ENCODE data around the gene TRANK1. TPM values are rescaled to one million over a fixed set of nuclear protein-coding genes. Genes with fewer than 3 reads are reported as not detected.

The TRANK1 gene
- total and polyA plus RNA-seq, 7 experiments from 2014 or later: 29.6 to 113 (median 75.3) TPM

GRCh38 chr3:36850743-36851142 lies 94.1 kb downstream of the TRANK1 start:
- DNase-seq: no peak
- intact Hi-C loops (cut with micrococcal nuclease): no loop called here
- H3K27ac Mint-ChIP-seq: no peak overlapping the region

GRCh38 chr3:36846406-36846805 lies 98.4 kb downstream of the TRANK1 start:
- H3K4me1 Mint-ChIP-seq: peaks cover 17 to 41% (median 34%) of the 10 kb centered on the region in 7 donors
- DNase-seq: no peak
- H3K27ac Mint-ChIP-seq: peak overlapping the region in 1 of 9 donors; percentile 27
- intact Hi-C loops (cut with micrococcal nuclease): no loop called here
- POLR2A ChIA-PET: no interaction called here
- H3K27me3 Mint-ChIP-seq: no peaks in the 10 kb centered on the region
- H3K9me3 Mint-ChIP-seq: peaks cover 0 to 7% (median 2%) of the 10 kb centered on the region in 11 donors
- Histone ChIP-seq H3K4me1 (ENCODE audit: control insufficient read depth in 2 of 2, insufficient read depth in 2 of 2, low read length in 2 of 2) (peaks cover 16 to 18% of the 10 kb centered on the region in 2 donors), H3K4me3 (ENCODE audit: low read length) (no peak overlapping the region), H3K27ac (ENCODE audit: low read depth, low read length) (no peak overlapping the region), H3K9me3 (ENCODE audit: control insufficient read depth in 2 of 3, low read length in 3 of 3) (peaks cover 0 to 4% (median 0%) of the 10 kb centered on the region in 3 experiments), H3K27me3 (ENCODE audit: control insufficient read depth in 2 of 2, insufficient read depth in 2 of 2, low read length in 2 of 2) (no peaks in the 10 kb centered on the region), H3K36me3 (ENCODE audit: control insufficient read depth in 2 of 3, insufficient read depth in 3 of 3, low read length in 3 of 3) (peaks cover 35 to 76% (median 37%) of the 10 kb centered on the region in 3 experiments)
- no peak overlapping the region for H3K4me3 Mint-ChIP-seq
- H3K36me3 Mint-ChIP-seq: peaks cover 32 to 85% (median 64%) of the 10 kb centered on the region in 5 donors
- ATAC-seq: no peak
- CTCF ChIA-PET: interaction anchor here (0.7 kb wide), 1 partner anchor 104 kb away, joined by 3 read pairs; no protein-coding TSS in a partner anchor

More at GRCh38 chr3:36850743-36851142, 94.1 kb downstream of the TRANK1 start:
- Histone ChIP-seq H3K36me3 (ENCODE audit: control insufficient read depth in 2 of 3, insufficient read depth in 3 of 3, low read length in 3 of 3) (peaks cover 39 to 92% (median 43%) of the 10 kb centered on the region in 3 experiments), H3K27me3 (ENCODE audit: control insufficient read depth in 2 of 2, insufficient read depth in 2 of 2, low read length in 2 of 2) (no peaks in the 10 kb centered on the region), H3K27ac (ENCODE audit: low read depth, low read length) (no peak overlapping the region), H3K4me3 (ENCODE audit: low read length) (no peak overlapping the region), H3K4me1 (ENCODE audit: control insufficient read depth in 2 of 2, insufficient read depth in 2 of 2, low read length in 2 of 2) (no peaks in the 10 kb centered on the region), H3K9me3 (ENCODE audit: control insufficient read depth in 2 of 3, low read length in 3 of 3) (no peaks in the 10 kb centered on the region)
- ATAC-seq: no peak
- Mint-ChIP-seq H3K4me3 (no peak overlapping the region), H3K9me3 (no peaks in the 10 kb centered on the region), H3K4me1 (peaks cover 0 to 13% (median 7%) of the 10 kb centered on the region in 7 donors), H3K27me3 (no peaks in the 10 kb centered on the region), H3K36me3 (peaks cover 33 to 76% (median 48%) of the 10 kb centered on the region in 5 donors)
- ChIA-PET POLR2A (no interaction called here), CTCF (interaction anchor here (1.0 kb wide), 1 partner anchor 108 kb away, joined by 3 read pairs; no protein-coding TSS in a partner anchor)

DNA sequence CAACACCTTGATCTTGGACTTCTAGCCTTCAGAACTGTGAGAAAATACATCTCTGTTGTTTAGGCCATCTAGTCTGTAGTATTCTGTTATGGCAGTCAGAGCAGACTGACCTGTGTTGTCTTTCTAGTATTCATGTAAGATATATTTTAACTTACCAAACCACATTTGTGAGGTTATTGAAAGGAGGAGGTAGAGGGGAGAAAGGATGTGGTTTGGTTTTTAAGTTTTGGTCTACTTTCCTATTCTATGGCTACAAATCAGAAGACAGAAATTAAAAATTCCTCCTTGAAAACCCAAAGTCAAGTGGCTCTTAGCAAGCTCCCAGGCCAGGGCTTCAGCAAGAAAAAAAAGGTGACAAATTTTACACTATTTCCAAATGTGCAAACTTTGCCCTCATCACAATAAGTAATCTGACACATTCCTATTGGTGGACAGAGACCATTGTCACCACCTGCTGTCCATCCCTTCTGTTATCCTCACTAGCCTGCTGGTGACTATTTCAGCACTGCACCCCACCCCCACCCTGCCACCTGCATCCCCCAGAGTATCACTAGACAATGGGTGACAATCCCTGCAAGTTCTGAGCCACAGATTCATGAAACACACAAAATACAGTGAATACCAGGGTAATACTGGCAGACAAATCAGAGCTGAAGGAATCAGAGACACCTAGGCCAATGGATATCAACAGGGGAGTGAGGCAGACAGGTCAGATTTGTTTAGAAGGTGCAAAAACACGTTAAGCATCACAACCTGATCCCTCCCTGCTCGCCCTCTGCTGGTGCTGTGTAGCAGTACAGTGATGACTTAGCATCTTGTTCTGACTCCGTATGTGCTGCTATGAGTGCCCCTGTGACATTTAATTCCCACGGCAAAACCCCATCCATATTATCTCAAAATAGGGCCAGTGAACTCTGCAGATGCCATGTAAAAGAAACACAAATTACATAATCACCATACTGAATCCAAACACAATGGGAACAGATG lies 101.5 kb downstream of the TRANK1 start:
- peak overlapping the region in 9 of 10 donors; percentile 9 to 62 (median 50) for H3K4me3 Mint-ChIP-seq
- DNase-seq (peak in 7 of 9 donors; percentile 16 to 48 (median 25)), ATAC-seq (peak; percentile 86)
- CTCF ChIA-PET: interaction anchor here (1.0 to 1.2 kb wide), 2 partner anchors 102 to 115 kb away, joined by 4 to 7 read pairs; no protein-coding TSS in a partner anchor
- intact Hi-C loops (cut with micrococcal nuclease): loop anchor here (2.0 to 5.0 kb wide), 2 partner anchors 34 to 115 kb away; no protein-coding TSS in a partner anchor
- POLR2A ChIA-PET: interaction anchor here (1.0 kb wide), 1 partner anchor 69 kb away, joined by 6 read pairs; no protein-coding TSS in a partner anchor
- peaks cover 0 to 8% (median 2%) of the 10 kb centered on the region in 11 donors for H3K9me3 Mint-ChIP-seq
- no peaks in the 10 kb centered on the region for H3K27me3 ChIP-seq (ENCODE audit: control insufficient read depth in 2 of 2, insufficient read depth in 2 of 2, low read length in 2 of 2)
- no peaks in the 10 kb centered on the region for H3K27me3 Mint-ChIP-seq
- no peak overlapping the region for H3K27ac ChIP-seq (ENCODE audit: low read depth, low read length)
- H3K9me3 ChIP-seq (ENCODE audit: control insufficient read depth in 2 of 3, low read length in 3 of 3): peaks cover 0 to 4% (median 0%) of the 10 kb centered on the region in 3 experiments
- H3K4me1 Mint-ChIP-seq: peaks cover 18 to 41% (median 36%) of the 10 kb centered on the region in 7 donors
- peaks cover 23 to 77% (median 65%) of the 10 kb centered on the region in 5 donors for H3K36me3 Mint-ChIP-seq
- no peak overlapping the region for H3K4me3 ChIP-seq (ENCODE audit: low read length)
- peak overlapping the region; percentile 12 to 77 (median 45) for H3K27ac Mint-ChIP-seq
- H3K4me1 ChIP-seq (ENCODE audit: control insufficient read depth in 2 of 2, insufficient read depth in 2 of 2, low read length in 2 of 2): peaks cover 16 to 18% of the 10 kb centered on the region in 2 donors
- peaks cover 36 to 78% (median 43%) of the 10 kb centered on the region in 3 experiments for H3K36me3 ChIP-seq (ENCODE audit: control insufficient read depth in 2 of 3, insufficient read depth in 3 of 3, low read length in 3 of 3)

DNA sequence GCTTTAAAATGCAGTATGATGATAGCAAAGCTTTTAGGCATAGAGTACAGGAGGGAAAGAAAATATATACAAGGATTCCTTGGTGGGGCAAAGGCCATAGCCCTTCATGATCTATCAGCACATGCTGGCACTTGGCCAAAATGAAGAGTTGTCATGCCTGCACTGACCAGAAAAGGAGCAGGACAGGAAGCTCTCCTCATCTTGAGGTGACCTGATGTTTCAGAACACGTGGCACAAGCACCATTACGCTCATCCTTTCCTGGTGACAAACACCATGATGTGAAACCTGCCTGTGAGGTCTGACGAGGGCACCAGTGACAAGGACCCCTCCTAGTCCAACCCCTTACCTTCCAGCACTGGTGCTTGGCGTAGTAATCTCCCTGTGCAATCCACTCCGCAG lies 102.6 kb downstream of the TRANK1 start:
- peaks cover 40 to 80% (median 46%) of the 10 kb centered on the region in 3 experiments for H3K36me3 ChIP-seq (ENCODE audit: control insufficient read depth in 2 of 3, insufficient read depth in 3 of 3, low read length in 3 of 3)
- ATAC-seq (no peak), DNase-seq (no peak)
- H3K27ac Mint-ChIP-seq: peak overlapping the region in 4 of 9 donors; percentile 51 to 77 (median 62)
- no peak overlapping the region for H3K27ac ChIP-seq (ENCODE audit: low read depth, low read length)
- H3K4me1 ChIP-seq (ENCODE audit: control insufficient read depth in 2 of 2, insufficient read depth in 2 of 2, low read length in 2 of 2): peaks cover 16 to 18% of the 10 kb centered on the region in 2 donors
- CTCF ChIA-PET: no interaction called here
- H3K4me3 Mint-ChIP-seq: peak overlapping the region in 2 of 10 donors; percentile 50 to 59
- H3K36me3 Mint-ChIP-seq: peaks cover 22 to 74% (median 62%) of the 10 kb centered on the region in 5 donors
- H3K27me3 ChIP-seq (ENCODE audit: control insufficient read depth in 2 of 2, insufficient read depth in 2 of 2, low read length in 2 of 2): no peaks in the 10 kb centered on the region
- intact Hi-C loops (cut with micrococcal nuclease): loop anchor here (2.0 to 5.0 kb wide), 2 partner anchors 35 to 117 kb away; no protein-coding TSS in a partner anchor
- POLR2A ChIA-PET: interaction anchor here (1.0 kb wide), 1 partner anchor 32 kb away, joined by 4 read pairs; no protein-coding TSS in a partner anchor
- H3K9me3 ChIP-seq (ENCODE audit: control insufficient read depth in 2 of 3, low read length in 3 of 3): peaks cover 0 to 4% (median 0%) of the 10 kb centered on the region in 3 experiments
- H3K9me3 Mint-ChIP-seq: peaks cover 0 to 8% (median 2%) of the 10 kb centered on the region in 11 donors
- H3K27me3 Mint-ChIP-seq: no peaks in the 10 kb centered on the region
- H3K4me1 Mint-ChIP-seq: peaks cover 18 to 40% (median 36%) of the 10 kb centered on the region in 7 donors
- H3K4me3 ChIP-seq (ENCODE audit: low read length): no peak overlapping the region

DNA sequence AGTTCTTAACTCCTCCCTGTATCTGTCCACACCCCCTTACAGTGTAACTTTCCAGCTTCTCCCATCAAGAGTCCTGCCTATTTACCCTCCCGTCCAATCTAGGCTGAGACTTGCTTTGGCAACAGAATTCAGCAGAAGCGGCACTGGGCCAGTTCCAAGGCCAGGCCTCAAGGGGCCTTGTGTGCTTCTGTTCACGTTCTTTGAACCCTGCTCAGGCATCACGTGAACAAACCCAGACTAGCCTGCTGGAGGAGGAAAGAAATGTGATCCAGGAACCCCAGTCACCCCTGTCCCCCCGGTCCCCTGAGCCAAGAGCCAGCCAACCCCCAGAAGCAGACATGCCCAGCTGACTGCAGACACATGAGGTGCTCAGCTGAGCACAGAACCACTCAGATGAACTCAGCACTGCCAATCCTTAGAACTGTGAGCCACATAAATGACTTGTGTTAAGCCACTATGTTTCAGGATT lies 104.4 kb downstream of the TRANK1 start:
- POLR2A ChIA-PET: interaction anchor here (1.2 kb wide), 1 partner anchor 9 kb away, joined by 4 read pairs; no protein-coding TSS in a partner anchor
- Histone ChIP-seq H3K4me1 (ENCODE audit: control insufficient read depth in 2 of 2, insufficient read depth in 2 of 2, low read length in 2 of 2) (peaks cover 16 to 18% of the 10 kb centered on the region in 2 donors), H3K27me3 (ENCODE audit: control insufficient read depth in 2 of 2, insufficient read depth in 2 of 2, low read length in 2 of 2) (no peaks in the 10 kb centered on the region), H3K4me3 (ENCODE audit: low read length) (no peak overlapping the region), H3K36me3 (ENCODE audit: control insufficient read depth in 2 of 3, insufficient read depth in 3 of 3, low read length in 3 of 3) (peaks cover 31 to 78% (median 37%) of the 10 kb centered on the region in 3 experiments), H3K27ac (ENCODE audit: low read depth, low read length) (no peak overlapping the region), H3K9me3 (ENCODE audit: control insufficient read depth in 2 of 3, low read length in 3 of 3) (peaks cover 0 to 4% (median 0%) of the 10 kb centered on the region in 3 experiments)
- H3K4me3 Mint-ChIP-seq: no peak overlapping the region
- peaks cover 21 to 72% (median 59%) of the 10 kb centered on the region in 5 donors for H3K36me3 Mint-ChIP-seq
- DNase-seq (no peak), ATAC-seq (no peak)
- intact Hi-C loops (cut with micrococcal nuclease): loop anchor here in 1 of 2 donors (5.0 kb wide), 1 partner anchor 37 kb away; no protein-coding TSS in a partner anchor
- peak overlapping the region in 3 of 9 donors; percentile 12 to 45 (median 45) for H3K27ac Mint-ChIP-seq
- peaks cover 18 to 36% (median 30%) of the 10 kb centered on the region in 7 donors for H3K4me1 Mint-ChIP-seq
- CTCF ChIA-PET: interaction anchor here (0.6 to 1.5 kb wide), 4 partner anchors 28 to 118 kb away, joined by 3 to 8 read pairs (median 4); no protein-coding TSS in a partner anchor
- peaks cover 0 to 8% (median 2%) of the 10 kb centered on the region in 11 donors for H3K9me3 Mint-ChIP-seq
- H3K27me3 Mint-ChIP-seq: no peaks in the 10 kb centered on the region

GRCh38 chr3:36837089-36837488 lies 107.8 kb downstream of the TRANK1 start:
- no peaks in the 10 kb centered on the region for H3K4me1 ChIP-seq (ENCODE audit: control insufficient read depth in 2 of 2, insufficient read depth in 2 of 2, low read length in 2 of 2)
- CTCF ChIA-PET: interaction anchor here (0.6 to 1.5 kb wide), 2 partner anchors 14 to 122 kb away, joined by 3 to 4 read pairs; no protein-coding TSS in a partner anchor
- H3K36me3 Mint-ChIP-seq: peaks cover 15 to 60% (median 43%) of the 10 kb centered on the region in 5 donors
- DNase-seq (no peak), ATAC-seq (no peak)
- peak overlapping the region in 5 of 9 donors; percentile 15 to 58 (median 39) for H3K27ac Mint-ChIP-seq
- intact Hi-C loops (cut with micrococcal nuclease): loop anchor here in 1 of 2 donors (2.0 kb wide), 1 partner anchor 32 kb away; no protein-coding TSS in a partner anchor
- H3K9me3 ChIP-seq (ENCODE audit: control insufficient read depth in 2 of 3, low read length in 3 of 3): peaks cover 0 to 4% (median 0%) of the 10 kb centered on the region in 3 experiments
- H3K27ac ChIP-seq (ENCODE audit: low read depth, low read length): no peak overlapping the region
- H3K27me3 ChIP-seq (ENCODE audit: control insufficient read depth in 2 of 2, insufficient read depth in 2 of 2, low read length in 2 of 2): no peaks in the 10 kb centered on the region
- peaks cover 2 to 12% (median 7%) of the 10 kb centered on the region in 7 donors for H3K4me1 Mint-ChIP-seq
- POLR2A ChIA-PET: no interaction called here
- no peak overlapping the region for H3K4me3 ChIP-seq (ENCODE audit: low read length)
- H3K9me3 Mint-ChIP-seq: peaks cover 0 to 6% (median 0%) of the 10 kb centered on the region in 11 donors
- H3K4me3 Mint-ChIP-seq: no peak overlapping the region
- peaks cover 42 to 93% (median 51%) of the 10 kb centered on the region in 3 experiments for H3K36me3 ChIP-seq (ENCODE audit: control insufficient read depth in 2 of 3, insufficient read depth in 3 of 3, low read length in 3 of 3)
- H3K27me3 Mint-ChIP-seq: no peaks in the 10 kb centered on the region

All from naive thymus-derived CD4-positive, alpha-beta T cell (primary cell).